HCT116 (cell line): ENCODE data around the gene SEH1L. TPM values are rescaled to one million over a fixed set of nuclear protein-coding genes. Genes with fewer than 3 reads are reported as not detected.

Experiments used
- ATAC-seq: fragments of 200-7000 bp; cut with Tn5 transposase; 2 replicates; pipeline ENCODE4 v1.9.1; 2020; ENCODE audit warnings: mild to moderate bottlenecking, moderate library complexity
- BruUV-seq: library from RNA; stranded (reverse); fragments of 400-500 nt; replicated peaks from 2 replicates; lab custom pipeline; 2021; lab: Mats Ljungman, UMichigan
- CTCF ChIA-PET: fragments of 300-600 bp; sonication (Branson Sonifier 250); formaldehyde crosslinking; loops from one replicate; lab custom pipeline; 2021; ENCODE audit warnings: antibody characterized with exemption; lab: Charles Lee
- POLR2A ChIA-PET: fragments of 300-600, 350-600 bp; sonication (Branson Sonifier 250); formaldehyde crosslinking; loops from one replicate; lab custom pipeline; 2021; ENCODE audit warnings: antibody characterized with exemption; lab: Charles Lee
- RAD21 ChIA-PET, 2 experiments: fragments of 300-600 bp; sonication (Branson Sonifier 250); formaldehyde crosslinking; loops; one replicate each; lab custom pipeline; 2023; ENCODE audit warnings: low total read pairs in 2 of 2; ENCODE audit not compliant: uncharacterized antibody in 2 of 2, unreplicated experiment in 2 of 2, low non-redundant PET in 1 of 2; lab: Charles Lee
- DNase-seq: peaks from one replicate; pipeline ENCODE4 v3.0.0-alpha.2; 2010; ENCODE audit warnings: low read depth, low spot score
- H2AFZ ChIP-seq: fragments of 200-600 bp; shearing (Covaris generic), sonication (generic); 2 replicates; pipeline ENCODE4 v1.6.1; 2017; ENCODE audit warnings: low read depth, mixed run types, mixed read lengths, antibody characterized with exemption, low read length; ENCODE audit not compliant: poor library complexity, severe bottlenecking
- H3K27ac ChIP-seq: 2 replicates; pipeline ENCODE4 v1.5.1; 2012; ENCODE audit warnings: low read depth, low read length
- H3K27me3 ChIP-seq: fragments of 200-600 bp; sonication (generic); 2 replicates; pipeline ENCODE4 v1.6.1; 2016; ENCODE audit warnings: mixed run types, low read length, mixed read lengths; ENCODE audit not compliant: insufficient read depth
- H3K36me3 ChIP-seq, 2 experiments: fragments of 200-500 bp in 1 of 2; fragments of 200-600 bp in 1 of 2; sonication (Bioruptor generic) in 1 of 2; sonication (generic) in 1 of 2; 2 replicates each; pipeline versions ENCODE4 v1.5.1 to v1.6.1; 2014 to 2016; ENCODE audit warnings: low read length in 2 of 2, inconsistent platforms in 1 of 2, mixed read lengths in 1 of 2, mixed run types in 1 of 2; ENCODE audit not compliant: insufficient read depth in 2 of 2, control insufficient read depth in 1 of 2
- H3K4me1 ChIP-seq, 2 experiments: fragments of 200-600 bp in 1 of 2; sonication (generic) in 1 of 2; 2 replicates each; pipeline versions ENCODE4 v1.5.1 to v1.6.1; 2012 to 2017; ENCODE audit warnings: low read length in 2 of 2, inconsistent platforms in 1 of 2, mild to moderate bottlenecking in 1 of 2, mixed read lengths in 1 of 2, mixed run types in 1 of 2, moderate library complexity in 1 of 2; ENCODE audit not compliant: insufficient read depth in 2 of 2, control insufficient read depth in 1 of 2
- H3K4me2 ChIP-seq: fragments of 200-600 bp; sonication (generic); 2 replicates; pipeline ENCODE4 v1.6.1; 2017; ENCODE audit warnings: mixed run types, low read length, mixed read lengths
- H3K4me3 ChIP-seq, 2 experiments: fragments of 200-600 bp in 1 of 2; sonication (generic) in 1 of 2; replicated peaks in 1 of 2; 2 replicates each; pipeline ENCODE4 v1.5.1; 2011 to 2016; ENCODE audit warnings: low read length in 2 of 2, control low read depth in 1 of 2, low read depth in 1 of 2, mild to moderate bottlenecking in 1 of 2, mixed read lengths in 1 of 2, mixed run types in 1 of 2
- H3K79me2 ChIP-seq: fragments of 200-600 bp; sonication (generic); 2 replicates; pipeline ENCODE4 v1.6.1; 2017; ENCODE audit warnings: mild to moderate bottlenecking, mixed run types, low read length, moderate library complexity, mixed read lengths; ENCODE audit not compliant: insufficient read depth
- H3K9ac ChIP-seq: fragments of 200-600 bp; sonication (generic); 2 replicates; pipeline ENCODE4 v1.6.1; 2016; ENCODE audit warnings: low read length, mixed read lengths
- H3K9me2 ChIP-seq: fragments of 200-600 bp; sonication (generic), shearing (Covaris generic); 2 replicates; pipeline ENCODE4 v1.6.1; 2017; ENCODE audit warnings: mixed run types, mild to moderate bottlenecking, moderate library complexity; ENCODE audit not compliant: insufficient read depth
- H3K9me3 ChIP-seq, 2 experiments: fragments of 200-500 bp in 1 of 2; fragments of 200-600 bp in 1 of 2; sonication (Bioruptor generic) in 1 of 2; sonication (generic) in 1 of 2; 2 replicates each; pipeline ENCODE4 v1.6.1; 2014 to 2017; ENCODE audit warnings: low read length in 2 of 2, mixed read lengths in 2 of 2, inconsistent platforms in 1 of 2, low read depth in 1 of 2, mild to moderate bottlenecking in 1 of 2, mixed run types in 1 of 2, moderate library complexity in 1 of 2; ENCODE audit not compliant: control insufficient read depth in 1 of 2, insufficient read depth in 1 of 2
- H4K20me1 ChIP-seq: fragments of 200-600 bp; sonication (generic), shearing (Covaris generic); 2 replicates; pipeline ENCODE4 v1.6.1; 2017; ENCODE audit warnings: mixed run types, mild to moderate bottlenecking, moderate library complexity; ENCODE audit not compliant: insufficient read depth
- CBX3 ChIP-seq: IDR thresholded peaks from 2 replicates; pipeline ENCODE4 v1.6.1; 2012; ENCODE audit warnings: low read depth
- CEBPB ChIP-seq: IDR thresholded peaks from 2 replicates; pipeline ENCODE4 v1.6.1; 2012; ENCODE audit warnings: low read depth
- EGR1 ChIP-seq: IDR thresholded peaks from 2 replicates; pipeline ENCODE4 v1.6.1; 2012; ENCODE audit warnings: low read depth
- EZH2 ChIP-seq: fragments of 200-600 bp; sonication (generic); IDR thresholded peaks from 2 replicates; pipeline ENCODE4 v1.6.1; 2017; ENCODE audit warnings: antibody characterized with exemption, mixed run types
- EZH2phosphoT487 ChIP-seq: fragments of 200-600 bp; IDR thresholded peaks from 2 replicates; pipeline ENCODE4 v1.6.1; 2018; ENCODE audit warnings: antibody characterized with exemption, borderline replicate concordance
- JUND ChIP-seq: IDR thresholded peaks from 2 replicates; pipeline ENCODE4 v1.6.1; 2012
- SIN3A ChIP-seq: IDR thresholded peaks from 2 replicates; pipeline ENCODE4 v1.6.1; 2012; ENCODE audit warnings: low read depth
- SP1 ChIP-seq: IDR thresholded peaks from 2 replicates; pipeline ENCODE4 v1.6.1; 2012; ENCODE audit warnings: low read depth
- SRF ChIP-seq: IDR thresholded peaks from 2 replicates; pipeline ENCODE4 v1.6.1; 2012; ENCODE audit warnings: low read depth
- TCF7L2 ChIP-seq: IDR thresholded peaks from 2 replicates; pipeline ENCODE4 v1.7.0; 2011; ENCODE audit warnings: borderline replicate concordance, inconsistent platforms; ENCODE audit not compliant: insufficient read depth, insufficient read length; ENCODE audit errors: extremely low read depth
- ZFX ChIP-seq: fragments of 450-650 bp; IDR thresholded peaks from 2 replicates; pipeline ENCODE4 v1.6.1; 2017
- ZNF274 ChIP-seq: fragments of 200-500 bp; sonication (Bioruptor generic); IDR thresholded peaks from 2 replicates; pipeline ENCODE4 v1.6.1; 2014; ENCODE audit warnings: mild to moderate bottlenecking, low read depth, low read length, inconsistent platforms
- intact Hi-C: fragments of 100-400 bp; cut with micrococcal nuclease; formaldehyde crosslinking; loops from 2 replicates; pipeline ENCODE4 v1.10.0; 2022
- total RNA-seq: library from RNA; stranded (reverse); gene quantifications from one replicate; pipeline ENCODE4 v1.2.1, GENCODE V29; 2021; ENCODE audit not compliant: unreplicated experiment
- TF ChIP-seq, protein P1 (sequence below): IDR thresholded peaks from 2 replicates; pipeline ENCODE4 v1.6.1; 2012; ENCODE audit warnings: low read depth
- TF ChIP-seq, protein P2 (sequence below): IDR thresholded peaks from 2 replicates; pipeline ENCODE4 v1.6.1; 2012

SEH1L gene
- total RNA-seq, 1 experiment from 2014 or later = 83.7 TPM

DNA sequence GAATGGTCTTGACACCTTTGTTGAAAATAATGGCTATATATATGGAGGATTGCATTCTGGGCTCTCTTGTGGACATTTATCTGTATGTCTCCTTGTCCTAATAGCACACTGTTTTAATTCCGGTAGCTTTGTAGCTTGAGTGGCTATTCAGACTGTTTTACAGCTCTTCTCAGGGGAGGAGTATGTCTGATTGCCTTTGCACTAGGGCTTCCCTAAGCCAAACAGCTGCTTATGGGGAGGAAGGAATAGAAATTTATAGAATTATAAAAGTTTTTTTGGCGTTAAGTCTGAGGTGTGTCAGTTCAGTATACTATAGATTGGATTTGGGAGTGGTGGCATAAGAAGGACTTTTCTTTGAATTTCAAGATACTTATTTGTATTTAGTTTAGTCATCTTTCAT is 12.6 kb downstream of the SEH1L start:
- Histone ChIP-seq H3K27ac (no peak overlapping the region), H3K36me3 (peaks cover 22 to 32% of the 10 kb centered on the region in 2 experiments), H3K4me3 (no peak overlapping the region), H3K79me2 (peaks cover 71% of the 10 kb centered on the region), H3K9me2 (no peaks in the 10 kb centered on the region), H3K27me3 (no peaks in the 10 kb centered on the region), H3K4me1 (no peaks in the 10 kb centered on the region), H4K20me1 (0 out of 2 replicates have a peak, but pooled peaks cover 7% of the 10 kb centered on the region), H3K9ac (no peak overlapping the region), H3K9me3 (no peaks in the 10 kb centered on the region), H2AFZ (no peak overlapping the region), H3K4me2 (no peak overlapping the region)
- intact Hi-C loops = no loop called here
- DNase-seq = no peak
- ATAC-seq = no peak
- TF ChIP-seq, protein P1, sequence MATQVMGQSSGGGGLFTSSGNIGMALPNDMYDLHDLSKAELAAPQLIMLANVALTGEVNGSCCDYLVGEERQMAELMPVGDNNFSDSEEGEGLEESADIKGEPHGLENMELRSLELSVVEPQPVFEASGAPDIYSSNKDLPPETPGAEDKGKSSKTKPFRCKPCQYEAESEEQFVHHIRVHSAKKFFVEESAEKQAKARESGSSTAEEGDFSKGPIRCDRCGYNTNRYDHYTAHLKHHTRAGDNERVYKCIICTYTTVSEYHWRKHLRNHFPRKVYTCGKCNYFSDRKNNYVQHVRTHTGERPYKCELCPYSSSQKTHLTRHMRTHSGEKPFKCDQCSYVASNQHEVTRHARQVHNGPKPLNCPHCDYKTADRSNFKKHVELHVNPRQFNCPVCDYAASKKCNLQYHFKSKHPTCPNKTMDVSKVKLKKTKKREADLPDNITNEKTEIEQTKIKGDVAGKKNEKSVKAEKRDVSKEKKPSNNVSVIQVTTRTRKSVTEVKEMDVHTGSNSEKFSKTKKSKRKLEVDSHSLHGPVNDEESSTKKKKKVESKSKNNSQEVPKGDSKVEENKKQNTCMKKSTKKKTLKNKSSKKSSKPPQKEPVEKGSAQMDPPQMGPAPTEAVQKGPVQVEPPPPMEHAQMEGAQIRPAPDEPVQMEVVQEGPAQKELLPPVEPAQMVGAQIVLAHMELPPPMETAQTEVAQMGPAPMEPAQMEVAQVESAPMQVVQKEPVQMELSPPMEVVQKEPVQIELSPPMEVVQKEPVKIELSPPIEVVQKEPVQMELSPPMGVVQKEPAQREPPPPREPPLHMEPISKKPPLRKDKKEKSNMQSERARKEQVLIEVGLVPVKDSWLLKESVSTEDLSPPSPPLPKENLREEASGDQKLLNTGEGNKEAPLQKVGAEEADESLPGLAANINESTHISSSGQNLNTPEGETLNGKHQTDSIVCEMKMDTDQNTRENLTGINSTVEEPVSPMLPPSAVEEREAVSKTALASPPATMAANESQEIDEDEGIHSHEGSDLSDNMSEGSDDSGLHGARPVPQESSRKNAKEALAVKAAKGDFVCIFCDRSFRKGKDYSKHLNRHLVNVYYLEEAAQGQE = no peak
- TF ChIP-seq TCF7L2 (no peak), JUND (no peak), CBX3 (no peak), EZH2 (no peak), CEBPB (no peak), EGR1 (no peak), ZFX (no peak), EZH2phosphoT487 (no peak), SIN3A (no peak), SP1 (no peak), SRF (no peak), ZNF274 (no peak)
- TF ChIP-seq, protein P2, sequence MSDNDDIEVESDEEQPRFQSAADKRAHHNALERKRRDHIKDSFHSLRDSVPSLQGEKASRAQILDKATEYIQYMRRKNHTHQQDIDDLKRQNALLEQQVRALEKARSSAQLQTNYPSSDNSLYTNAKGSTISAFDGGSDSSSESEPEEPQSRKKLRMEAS = no peak
- no TSS peak for BruUV-seq
- ChIA-PET POLR2A (no interaction called here), RAD21 (no interaction called here), CTCF (no interaction called here)
